Heart left ventricle (tissue), 13 donors: Measurements from ENCODE around the gene CREBBP.
"Not testable (repeated sequence)": the region's sequence is repeated elsewhere in the genome, so short reads cannot be mapped to it uniquely, and the experiment has no call there.

Experiments used
- CTCF ChIP-seq, 12 donors: fragments of 200-600 bp; sonication (generic) in 4 of 12; IDR thresholded peaks; one replicate each; pipeline versions ENCODE4 v1.5.0 to v1.8.0; 2018 to 2022; ENCODE audit warnings: antibody characterized with exemption in 12 of 12, mild to moderate bottlenecking in 5 of 12
- POLR2A ChIP-seq, 2 donors: fragments of 450-650 bp; IDR thresholded peaks; one replicate each; pipeline ENCODE4 v1.6.1; 2017; ENCODE audit warnings: antibody characterized with exemption in 2 of 2, mild to moderate bottlenecking in 2 of 2, moderate library complexity in 2 of 2
- donor health status: ischemic (EF 13 %, LVEDD 7.1; RV severe dilation, severe dysfunction).
- donor health status: DM: no; HTN: yes; CAD: no.
- donor health status: DM: no; HTN: no; CAD: no.
- donor health status: ischemic (EF 25% LVEDD 6.9; RV normal size, moderate dysfunction).
- donor health status: ischemic (EF 25% LVEDD 5.7; RV mildly dilated, moderate dysfunction).
- donor health status: ischemic (EF 35%, LVEDD 5.7; RV mildly dilated, moderate dysfunction).
- donor health status: nonischemic (EF 11% LVEDD 7.7; RV severe dilation, severe dysfunction).
- donor health status: DM: yes; HTN: yes; CAD: no.
- donor health status: PGD.
- donor health status: ischemic (EF 29% LVEDD 5.4; RV normal size, mild dysfunction).
- donor health status: nonischemic (EF 23%, LVEDD 6.1; RV moderate dilation, normal function).

- TF ChIP-seq CTCF, POLR2A (IDR thresholded peaks at IDR 0.05): not testable (repeated sequence)
Measured at GRCh38 chr16:3885999-3886398, 5.5 kb upstream of the CREBBP start.
